Measurements from ENCODE around the gene HLA-DQB2.

The HLA-DQB2 gene

GRCh38 chr6:32744776-32745175 lies 18.6 kb downstream of the HLA-DQB2 start:
- no peak for DNase-seq

DNA sequence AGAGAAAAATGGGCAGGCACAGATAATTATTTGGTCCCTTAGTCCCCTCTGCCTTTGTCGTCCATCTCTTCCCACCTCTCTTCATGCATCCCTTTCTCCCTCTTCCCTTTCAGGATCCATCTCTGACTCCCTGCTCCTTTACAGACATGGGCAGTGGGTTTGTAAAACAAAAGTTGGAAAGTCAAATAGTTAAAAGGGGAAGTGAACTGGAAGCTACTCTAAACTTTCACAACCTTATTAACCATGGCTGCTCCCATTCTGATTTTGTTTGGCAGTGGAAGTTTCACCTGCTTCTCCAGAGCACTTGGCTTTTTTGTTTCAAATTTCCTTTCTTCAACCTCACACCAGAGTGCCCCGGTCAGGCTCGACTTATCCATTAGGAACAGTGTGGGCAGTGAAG lies 21.0 kb downstream of the HLA-DQB2 start:
- no peak for DNase-seq

DNA sequence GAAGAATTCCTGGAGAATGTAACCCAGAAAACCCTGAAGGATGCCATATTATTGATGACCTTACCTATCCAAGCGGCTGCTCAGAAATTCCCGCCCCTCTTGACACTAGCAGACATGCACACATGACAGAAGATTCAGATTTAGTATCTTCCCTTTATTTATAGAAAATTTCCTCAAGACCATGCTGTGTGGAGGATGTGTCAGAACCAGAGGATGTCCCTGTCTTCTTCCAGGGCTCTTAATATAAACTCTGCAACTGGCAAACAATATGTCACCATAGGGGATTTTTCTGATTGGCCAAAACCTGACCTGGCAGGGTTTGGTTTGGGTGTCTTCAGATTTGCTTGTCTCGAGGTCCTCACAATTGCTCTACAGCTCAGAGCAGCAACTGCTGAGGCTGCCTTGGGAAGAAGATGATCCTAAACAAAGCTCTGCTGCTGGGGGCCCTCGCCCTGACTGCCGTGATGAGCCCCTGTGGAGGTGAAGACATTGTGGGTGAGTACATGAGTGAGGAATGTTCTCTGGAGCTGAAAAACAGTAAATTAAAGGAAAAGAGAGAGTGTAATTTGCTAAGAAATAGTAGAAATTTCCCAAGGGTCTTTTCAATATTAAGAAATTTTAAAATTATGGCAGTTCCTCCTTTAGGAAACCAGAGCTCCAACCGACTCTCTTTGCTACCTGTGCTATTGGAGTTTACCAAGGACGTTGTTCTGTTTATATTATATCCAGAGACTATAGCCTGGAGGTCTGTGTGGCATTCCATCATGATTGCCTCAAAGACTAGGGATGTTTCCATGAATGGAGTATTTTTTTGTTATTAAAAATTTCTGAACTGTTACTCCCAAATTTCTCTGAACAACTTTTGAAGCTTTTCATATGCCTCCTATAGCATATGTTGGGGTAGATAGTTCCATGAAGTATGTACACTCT lies 22.0 kb downstream of the HLA-DQB2 start, which contains the start of gene HLA-DQA2:
TSS of gene HLA-DQA2 (plus strand) at position 361 of the 930 bp plus-strand sequence. CDS start at position 414, 53 bp downstream.
- DNase-seq: no peak

DNA sequence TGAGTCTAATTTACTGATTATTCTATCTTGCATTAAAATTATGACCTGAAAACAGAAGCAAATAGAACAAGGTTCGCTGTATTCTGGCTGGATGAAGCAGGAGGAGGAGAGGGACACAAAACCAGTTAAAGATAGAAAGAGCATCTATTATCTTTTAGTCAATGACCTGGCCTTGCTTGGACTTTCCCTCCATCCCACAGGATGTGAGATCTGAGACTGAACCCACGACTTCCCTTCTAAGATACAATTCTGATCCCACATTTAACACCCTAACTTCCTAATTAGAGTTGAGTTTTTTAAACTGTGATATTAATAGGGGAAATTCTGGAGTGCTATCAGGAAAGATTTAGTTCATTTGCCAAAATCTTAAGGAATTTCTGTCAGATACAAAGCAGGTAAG lies 25.2 kb downstream of the HLA-DQB2 start:
- DNase-seq: no peak

GRCh38 chr6:32718879-32719278 lies 44.5 kb downstream of the HLA-DQB2 start:
- no peak for DNase-seq

DNA sequence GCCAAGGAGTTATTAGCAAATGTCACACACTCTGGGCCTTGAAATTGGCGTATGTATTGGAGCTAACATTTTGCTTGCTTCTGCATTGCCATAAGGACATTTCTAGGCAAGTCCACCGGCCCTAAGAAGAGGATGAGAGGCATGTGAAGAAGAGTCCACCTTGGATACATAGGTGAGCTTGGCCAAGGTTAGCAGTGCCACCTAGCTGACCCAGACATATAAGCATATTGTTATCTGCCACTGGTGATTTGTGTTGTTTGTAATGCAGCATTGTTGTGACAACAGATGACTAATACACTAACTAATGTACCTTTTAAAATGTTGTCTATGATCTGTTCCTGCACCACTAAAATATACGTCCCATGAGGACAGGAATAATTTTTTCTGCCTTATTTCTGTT lies 46.9 kb downstream of the HLA-DQB2 start:
- DNase-seq: no peak

GRCh38 chr6:32713241-32713640 lies 50.1 kb downstream of the HLA-DQB2 start:
- DNase-seq: no peak

GRCh38 chr6:32709625-32710024 lies 53.7 kb downstream of the HLA-DQB2 start:
- DNase-seq: no peak

Data from stimulated activated CD4-positive, alpha-beta T cell treated with anti-CD3 and anti-CD28 coated beads, Interleukin-12 subunit alpha, Interleukin-12 subunit beta, amount 100 ng/mL, for 4 hours (primary cell).